H1 (cell line): ENCODE measurements around the gene PDE3A. TPM values are rescaled to one million over a fixed set of nuclear protein-coding genes. Genes with fewer than 3 reads are reported as not detected.

Source experiments
- CTCF ChIA-PET: fragments of 300-600 bp; sonication (Branson Sonifier 250); formaldehyde crosslinking; loops from one replicate; lab custom pipeline; 2021; ENCODE audit not compliant: partially characterized antibody; lab: Charles Lee
- POLR2A ChIA-PET: fragments of 300-600 bp; sonication (Branson Sonifier 250); formaldehyde crosslinking; loops from one replicate; lab custom pipeline; 2021; ENCODE audit warnings: inconsistent platforms; ENCODE audit not compliant: partially characterized antibody; lab: Charles Lee
- DNase-seq, 2 experiments: peaks; one replicate each; pipeline versions ENCODE4 v3.0.0 to v3.0.0-alpha.2; 2010 to 2022; ENCODE audit warnings: low spot score in 2 of 2, low read depth in 1 of 2, mixed read lengths in 1 of 2
- FAIRE-seq: peaks from 2 replicates; lab custom pipeline; 2011; peaks lifted over from hg19 to GRCh38; lab: Jason Lieb, UNC
- H2AFZ ChIP-seq: 2 replicates; pipeline ENCODE4 v1.8.1; 2012; ENCODE audit warnings: low read length, inconsistent platforms
- H2AK5ac ChIP-seq: 2 replicates; pipeline ENCODE4 v1.6.1; 2013; ENCODE audit warnings: low read depth, low read length
- H2BK120ac ChIP-seq: replicated peaks from 2 replicates; pipeline ENCODE3; 2013; ENCODE audit warnings: low read depth, low read length, inconsistent platforms
- H2BK12ac ChIP-seq: 2 replicates; pipeline ENCODE4 v1.6.1; 2013; ENCODE audit warnings: low read depth, low read length
- H2BK15ac ChIP-seq: 2 replicates; pipeline ENCODE4 v1.6.1; 2013; ENCODE audit warnings: low read length
- H2BK20ac ChIP-seq: 2 replicates; pipeline ENCODE4 v1.6.1; 2013; ENCODE audit warnings: low read length
- H2BK5ac ChIP-seq: 2 replicates; pipeline ENCODE4 v1.6.1; 2013; ENCODE audit warnings: low read depth, low read length
- H3K14ac ChIP-seq: 2 replicates; pipeline ENCODE4 v1.6.1; 2013; ENCODE audit warnings: inconsistent platforms; ENCODE audit not compliant: insufficient read length
- H3K18ac ChIP-seq: 2 replicates; pipeline ENCODE4 v1.6.1; 2013; ENCODE audit warnings: low read length; ENCODE audit errors: extremely low read depth
- H3K23ac ChIP-seq: 2 replicates; pipeline ENCODE4 v1.6.1; 2013; ENCODE audit warnings: inconsistent platforms; ENCODE audit not compliant: insufficient read length
- H3K23me2 ChIP-seq: 2 replicates; pipeline ENCODE4 v1.6.1; 2013; ENCODE audit warnings: low read depth, low read length
- H3K27ac ChIP-seq: 2 replicates; pipeline ENCODE4 v1.6.1; 2011; ENCODE audit warnings: low read depth, low read length, inconsistent platforms
- H3K27me3 ChIP-seq, 4 experiments: replicated peaks in 1 of 4; 1 replicate in 1 of 4; 2 replicates in 3 of 4; pipeline versions ENCODE4 v1.6.1 to v1.8.1; 2011 to 2013; ENCODE audit warnings: low read length in 3 of 4, mild to moderate bottlenecking in 3 of 4, inconsistent platforms in 2 of 4, mixed read lengths in 2 of 4, moderate library complexity in 1 of 4; ENCODE audit not compliant: control insufficient read depth in 3 of 4, insufficient read depth in 3 of 4; ENCODE audit errors: extremely low read depth in 1 of 4
- H3K36me3 ChIP-seq, 4 experiments: 2 replicates each; pipeline versions ENCODE4 v1.6.1 to v1.8.1; 2011 to 2013; ENCODE audit warnings: mild to moderate bottlenecking in 4 of 4, low read length in 3 of 4, moderate library complexity in 2 of 4, control low read depth in 1 of 4, inconsistent platforms in 1 of 4; ENCODE audit not compliant: insufficient read depth in 4 of 4, control insufficient read depth in 2 of 4
- H3K4ac ChIP-seq: replicated peaks from 2 replicates; pipeline ENCODE3; 2013; ENCODE audit warnings: low read length, low read depth, mixed read lengths, inconsistent platforms; ENCODE audit not compliant: insufficient read length
- H3K4me1 ChIP-seq, 4 experiments: replicated peaks in 1 of 4; 1 replicate in 1 of 4; 2 replicates in 3 of 4; pipeline versions ENCODE4 v1.6.1 to v1.8.1; 2011 to 2013; ENCODE audit warnings: low read length in 3 of 4, inconsistent platforms in 2 of 4, mixed read lengths in 1 of 4; ENCODE audit not compliant: insufficient read depth in 4 of 4, control insufficient read depth in 3 of 4
- H3K4me2 ChIP-seq, 2 experiments: 2 replicates each; pipeline versions ENCODE4 v1.6.1 to v1.8.1; 2011 to 2013; ENCODE audit warnings: low read depth in 2 of 2, low read length in 2 of 2, control low read depth in 1 of 2, inconsistent platforms in 1 of 2, mild to moderate bottlenecking in 1 of 2; ENCODE audit not compliant: insufficient read depth in 1 of 2
- H3K4me3 ChIP-seq, 4 experiments: fragments of 200-600, 300-600 bp in 1 of 4; sonication (generic), shearing (Covaris generic), sonication (Bioruptor Twin) in 1 of 4; 2 replicates each; pipeline versions ENCODE4 v1.5.1 to v1.8.1; 2011 to 2016; ENCODE audit warnings: low read length in 4 of 4, low read depth in 3 of 4, control low read depth in 2 of 4, inconsistent platforms in 2 of 4, mild to moderate bottlenecking in 2 of 4, mixed read lengths in 1 of 4, moderate library complexity in 1 of 4; ENCODE audit not compliant: insufficient read depth in 2 of 4; ENCODE audit errors: extremely low read depth in 1 of 4
- H3K56ac ChIP-seq: replicated peaks from 2 replicates; pipeline ENCODE3; 2013; ENCODE audit warnings: low read depth, mild to moderate bottlenecking, mixed read lengths, low read length, inconsistent platforms; ENCODE audit not compliant: insufficient read length
- H3K79me1 ChIP-seq: 2 replicates; pipeline ENCODE4 v1.6.1; 2013; ENCODE audit warnings: low read depth, low read length, control low read depth
- H3K79me2 ChIP-seq, 2 experiments: 2 replicates each; pipeline versions ENCODE4 v1.6.1 to v1.8.1; 2012 to 2013; ENCODE audit warnings: low read length in 2 of 2, mild to moderate bottlenecking in 2 of 2, inconsistent platforms in 1 of 2; ENCODE audit not compliant: insufficient read depth in 2 of 2, control insufficient read depth in 1 of 2
- H3K9ac ChIP-seq, 4 experiments: replicated peaks in 1 of 4; 1 replicate in 1 of 4; 2 replicates in 3 of 4; pipeline versions ENCODE4 v1.6.1 to v1.8.1; 2011 to 2013; ENCODE audit warnings: low read depth in 3 of 4, low read length in 3 of 4, control low read depth in 2 of 4, mild to moderate bottlenecking in 2 of 4, moderate library complexity in 2 of 4, inconsistent platforms in 1 of 4; ENCODE audit errors: extremely low read depth in 1 of 4
- H3K9me3 ChIP-seq, 2 experiments: 2 replicates each; pipeline versions ENCODE4 v1.6.1 to v1.8.1; 2012 to 2013; ENCODE audit warnings: mild to moderate bottlenecking in 2 of 2, moderate library complexity in 2 of 2, control low read depth in 1 of 2, inconsistent platforms in 1 of 2, low read depth in 1 of 2, low read length in 1 of 2, mixed read lengths in 1 of 2; ENCODE audit not compliant: insufficient read depth in 2 of 2
- H4K20me1 ChIP-seq, 2 experiments: replicated peaks in 1 of 2; 2 replicates each; pipeline versions ENCODE3 to v1.8.1; 2011 to 2013; ENCODE audit warnings: inconsistent platforms in 2 of 2, low read length in 2 of 2, mild to moderate bottlenecking in 1 of 2; ENCODE audit not compliant: insufficient read depth in 2 of 2, control insufficient read depth in 1 of 2
- H4K5ac ChIP-seq: 2 replicates; pipeline ENCODE4 v1.6.1; 2013; ENCODE audit warnings: low read length, low read depth, mixed read lengths, inconsistent platforms; ENCODE audit not compliant: insufficient read length
- H4K8ac ChIP-seq: 2 replicates; pipeline ENCODE4 v1.8.0; 2013; ENCODE audit warnings: mild to moderate bottlenecking, moderate library complexity, low read length, inconsistent platforms; ENCODE audit not compliant: insufficient read depth; ENCODE audit errors: extremely low read depth
- H4K91ac ChIP-seq: replicated peaks from 2 replicates; pipeline ENCODE3; 2013; ENCODE audit warnings: low read length, mixed read lengths, inconsistent platforms; ENCODE audit not compliant: insufficient read length
- BRCA1 ChIP-seq: IDR thresholded peaks from 2 replicates; pipeline ENCODE4 v1.6.1; 2012; ENCODE audit warnings: low read depth, low read length, improper control_type of control experiment
- EP300 ChIP-seq, 2 experiments: IDR thresholded peaks; 1 replicate in 1 of 2; 2 replicates in 1 of 2; pipeline ENCODE4 v1.6.1; 2011 to 2012; ENCODE audit warnings: low read depth in 2 of 2, low read length in 2 of 2, mild to moderate bottlenecking in 2 of 2, borderline replicate concordance in 1 of 2, inconsistent platforms in 1 of 2, moderate library complexity in 1 of 2
- GTF2F1 ChIP-seq: IDR thresholded peaks from 2 replicates; pipeline ENCODE4 v1.6.1; 2012; ENCODE audit warnings: low read depth, low read length, improper control_type of control experiment, borderline replicate concordance
- RAD21 ChIP-seq, 2 experiments: IDR thresholded peaks in 1 of 2; conservative IDR thresholded peaks in 1 of 2; 2 replicates each; pipeline ENCODE4 v1.6.1; 2011; ENCODE audit warnings: low read depth in 2 of 2, low read length in 2 of 2, improper control_type of control experiment in 1 of 2, inconsistent platforms in 1 of 2, mild to moderate bottlenecking in 1 of 2, moderate library complexity in 1 of 2
- RBBP5 ChIP-seq: IDR thresholded peaks from 2 replicates; pipeline ENCODE4 v1.7.1; 2012; ENCODE audit warnings: low read depth, mild to moderate bottlenecking, inconsistent platforms, low read length, moderate library complexity, borderline replicate concordance
- RNF2 ChIP-seq: fragments of 200-900, 300-1000 bp; sonication (generic); IDR thresholded peaks from 2 replicates; pipeline ENCODE4 v1.7.1; 2016; ENCODE audit warnings: borderline replicate concordance, low read depth, mild to moderate bottlenecking, antibody characterized with exemption, low read length; ENCODE audit not compliant: poor library complexity, severe bottlenecking; ENCODE audit errors: missing control alignments
- SIX5 ChIP-seq: IDR thresholded peaks from 2 replicates; pipeline ENCODE4 v1.6.1; 2011; ENCODE audit warnings: mild to moderate bottlenecking, low read depth, low read length
- SP2 ChIP-seq: IDR thresholded peaks from 2 replicates; pipeline ENCODE4 v1.6.1; 2012; ENCODE audit warnings: mild to moderate bottlenecking, low read length, inconsistent platforms
- WGBS, 2 experiments: shearing (Covaris generic) in 1 of 2; methylation state at CpG; one replicate each; pipeline versions ENCODE4 v1.1.6 to v1.1.7; 2013 to 2015; ENCODE audit warnings: low lambda C conversion rate in 2 of 2, mixed read lengths in 2 of 2, inconsistent platforms in 1 of 2, low coverage in 1 of 2, missing lambda C conversion rate in 1 of 2; ENCODE audit not compliant: insufficient replicate concordance in 2 of 2, insufficient coverage in 1 of 2, insufficient read length in 1 of 2; ENCODE audit errors: extremely low coverage in 1 of 2, missing lambda C conversion rate in 1 of 2; 5-methylcytosine and 5-hydroxymethylcytosine counted together
- polyA plus RNA-seq, 7 experiments: library from polyadenylated mRNA; depleted of rRNA in 3 of 7; stranded (reverse) in 5 of 7; unstranded in 2 of 7; fragments of >200 nt in 5 of 7; fragments of 200-250 nt in 2 of 7; gene quantifications; 1 replicate in 5 of 7; 2 replicates in 1 of 7; 4 replicates in 1 of 7; pipeline versions ENCODE4 v1.2.1 to v1.2.3, GENCODE V29; 2011 to 2013; ENCODE audit warnings: missing spikeins in 2 of 7, mixed read lengths in 2 of 7
- total RNA-seq: library from RNA; stranded (reverse); fragmentation: NEBNext Ultra II Directional; extraction: Animal tissue kit (Norgen Biotek cat#: 25700); gene quantifications from 2 replicates; pipeline ENCODE4 v1.2.1, GENCODE V29; 2021

The PDE3A gene
- total and polyA plus RNA-seq, 2 of the 8 experiments (the other 6 are each of a cell fraction or from before 2014, with no cell fraction given), result 1.4 to 3.4 TPM

DNA sequence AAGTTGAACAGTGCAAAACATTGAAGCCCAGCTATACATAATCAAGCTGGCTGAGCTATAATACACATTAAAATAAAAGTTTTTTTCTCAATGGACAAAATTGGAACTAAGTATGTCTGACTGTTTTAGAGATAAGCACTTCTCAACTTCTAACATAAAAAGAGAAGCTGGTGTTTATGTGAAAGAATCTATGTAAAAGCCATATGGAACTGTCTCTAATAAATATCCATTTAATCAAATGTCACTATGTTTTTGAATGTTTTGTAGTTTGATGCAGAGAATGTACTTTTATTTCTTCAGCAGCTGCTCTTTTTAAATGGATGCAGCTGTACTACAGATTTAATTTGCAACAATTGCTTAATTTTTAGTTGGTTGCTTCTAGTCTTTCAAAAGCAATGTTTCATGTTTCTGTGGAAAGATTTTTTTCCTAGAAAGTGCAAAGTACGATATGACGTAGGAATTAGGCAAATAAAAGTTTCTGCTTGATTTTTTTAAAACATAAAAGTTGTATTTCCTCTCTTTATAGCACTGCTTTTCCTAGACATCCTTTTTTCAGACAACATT is 114.2 kb downstream of the PDE3A start:
- no peak overlapping the region for H3K18ac ChIP-seq
- H2BK5ac ChIP-seq, result no peak overlapping the region
- H4K91ac ChIP-seq, result no peak overlapping the region
- ChIA-PET POLR2A (no interaction called here), CTCF (interaction anchor here (1.4 kb wide), 1 partner anchor 73 kb away, joined by 5 read pairs; no protein-coding TSS in a partner anchor)
- no peaks in the 10 kb centered on the region for H3K79me2 ChIP-seq
- H2BK12ac ChIP-seq, result no peak overlapping the region
- no peak overlapping the region for H3K23ac ChIP-seq
- no peak overlapping the region for H4K8ac ChIP-seq
- no peak overlapping the region for H2BK15ac ChIP-seq
- no peaks in the 10 kb centered on the region for H3K36me3 ChIP-seq
- H3K79me1 ChIP-seq, result no peaks in the 10 kb centered on the region
- H3K23me2 ChIP-seq, result no peaks in the 10 kb centered on the region
- H3K56ac ChIP-seq, result no peak overlapping the region
- H4K5ac ChIP-seq, result no peak overlapping the region
- no peaks in the 10 kb centered on the region; a peak in 1 of 4 replicates for H3K9me3 ChIP-seq
- H3K9ac ChIP-seq, result no peak overlapping the region
- TF ChIP-seq RAD21 (IDR thresholded peaks at IDR 0.05 in 1 of 2, conservative IDR thresholded peaks at IDR 0.05 in 1 of 2; ENCODE audit: low read depth in 2 of 2, low read length in 2 of 2) (no peak), BRCA1 (no peak), GTF2F1 (no peak), SIX5 (no peak), RNF2 (no peak), SP2 (no peak), EP300 (IDR thresholded peaks at IDR 0.05; ENCODE audit: borderline replicate concordance in 1 of 2, low read depth in 2 of 2, low read length in 2 of 2) (no peak), RBBP5 (no peak)
- H3K4ac ChIP-seq, result no peak overlapping the region
- H3K27me3 ChIP-seq, result no peaks in the 10 kb centered on the region
- H2AK5ac ChIP-seq, result no peak overlapping the region
- no peak overlapping the region for H3K14ac ChIP-seq
- H3K4me2 ChIP-seq, result no peak overlapping the region
- no peak for FAIRE-seq
- no peak overlapping the region for H2AFZ ChIP-seq
- H3K27ac ChIP-seq, result no peak overlapping the region
- H3K4me3 ChIP-seq, result no peak overlapping the region
- no peaks in the 10 kb centered on the region for H3K4me1 ChIP-seq
- no peaks in the 10 kb centered on the region for H4K20me1 ChIP-seq
- WGBS, 2 experiments, result 96% methylated on average over 2 of the region's 2 CpGs; no CpG with 5 or more reads in 1 of the 2 experiments
- no peak overlapping the region for H2BK20ac ChIP-seq
- DNase-seq, result no peak
- H2BK120ac ChIP-seq, result no peak overlapping the region
